ENCODE results near the gene ZNF615.
"Not testable (repeated sequence)": the region's sequence is repeated elsewhere in the genome, so short reads cannot be mapped to it uniquely, and the experiment has no call there.

- TF ChIP-seq POLR2A, CTCF (IDR thresholded peaks at IDR 0.05): not testable (repeated sequence)
These were observed 47.3 kb downstream of the ZNF615 start for GRCh38 chr19:51960621-51961233.

Data from tibial nerve (tissue), 3 donors.